COR-L47 (cell line): Measurements from ENCODE around the gene CD52.
"Not testable (repeated sequence)": the region's sequence is repeated elsewhere in the genome, so short reads cannot be mapped to it uniquely, and the experiment has no call there.

Experiments
- DNase-seq: peaks from one replicate; lab custom pipeline; 2025; lab: John Stamatoyannopoulos, UW

CD52 gene

GRCh38 chr1:26302733-26303405 lies 14.9 kb upstream of the CD52 start:
- DNase-seq, result no peak

- DNase-seq, result no peak
These were observed 12.0 kb upstream of the CD52 start for GRCh38 chr1:26305667-26306289.

- peak; percentile 97 for DNase-seq
These were observed 11.2 kb upstream of the CD52 start, which contains the start of gene UBXN11 for GRCh38 chr1:26306290-26307229. UBXN11 (minus strand) TSS chr1:26306636; CDS start chr1:26302883, 3,753 bp downstream.

- no peak for DNase-seq
These were observed 10.4 kb upstream of the CD52 start for GRCh38 chr1:26307363-26307781.

GRCh38 chr1:26307966-26308899 lies 9.5 kb upstream of the CD52 start:
- DNase-seq, result not testable (repeated sequence)

GRCh38 chr1:26314501-26314900 lies 3.3 kb upstream of the CD52 start:
- no peak for DNase-seq

GRCh38 chr1:26315874-26316850 lies 1.6 kb upstream of the CD52 start:
- DNase-seq, result no peak

- no peak for DNase-seq
These were observed 612 bp upstream of the CD52 start for GRCh38 chr1:26317146-26317545.

GRCh38 chr1:26318338-26319064 lies 743 bp downstream of the CD52 start:
- no peak for DNase-seq

- no peak for DNase-seq
These were observed 3.1 kb downstream of the CD52 start for GRCh38 chr1:26320896-26321295.

GRCh38 chr1:26321315-26322041 lies 3.7 kb downstream of the CD52 start:
- peak; percentile 71 for DNase-seq

GRCh38 chr1:26322042-26322331 lies 4.2 kb downstream of the CD52 start:
- no peak for DNase-seq

GRCh38 chr1:26323382-26323781 lies 5.6 kb downstream of the CD52 start:
- DNase-seq, result no peak

GRCh38 chr1:26324550-26324949 lies 6.8 kb downstream of the CD52 start:
- no peak for DNase-seq

- DNase-seq, result peak; percentile 89
These were observed 10.2 kb downstream of the CD52 start for GRCh38 chr1:26327956-26328362.

- no peak for DNase-seq
These were observed 10.8 kb downstream of the CD52 start for GRCh38 chr1:26328597-26328996.

GRCh38 chr1:26329380-26329779 lies 11.6 kb downstream of the CD52 start:
- not testable (repeated sequence) for DNase-seq

GRCh38 chr1:26330276-26330675 lies 12.5 kb downstream of the CD52 start:
- no peak for DNase-seq

GRCh38 chr1:26333312-26333711 lies 15.6 kb downstream of the CD52 start:
- not testable (repeated sequence) for DNase-seq
